Measurements from ENCODE around the gene ZNF575.
A peak's percentile ranks its signal among the peaks of the same experiment; 100 is the strongest.

The ZNF575 gene

GRCh38 chr19:43575156-43575950 is 42.4 kb downstream of the ZNF575 start, which contains the start of the genes PINLYP and XRCC1:
PINLYP (plus strand) TSS chr19:43575801; CDS start chr19:43577192, 1,391 bp downstream.
XRCC1 (minus strand) TSS chr19:43575527; CDS start chr19:43575458, 69 bp downstream.
- peak; percentile 96 for DNase-seq

GRCh38 chr19:43575955-43576878 is 43.2 kb downstream of the ZNF575 start:
- DNase-seq = no peak

- no peak for DNase-seq
Measured at GRCh38 chr19:43578787-43579186, 45.8 kb downstream of the ZNF575 start.

GRCh38 chr19:43581467-43581866 is 48.5 kb downstream of the ZNF575 start:
- no peak for DNase-seq

GRCh38 chr19:43582495-43582894 is 49.5 kb downstream of the ZNF575 start:
- no peak for DNase-seq

GRCh38 chr19:43584484-43584883 is 51.5 kb downstream of the ZNF575 start:
- no peak for DNase-seq
